Endothelial cell of umbilical vein (primary cell): ENCODE results near the gene RBFOX1. TPM values are rescaled to one million over a fixed set of nuclear protein-coding genes. Genes with fewer than 3 reads are reported as not detected.

Source experiments
- BruUV-seq: library from RNA; stranded (reverse); fragments of 400-500 nt; replicated peaks from 2 replicates; lab custom pipeline; 2021; lab: Mats Ljungman, UMichigan
- CTCF ChIA-PET: fragments of 300-600, 350-600 bp; sonication (Branson Sonifier 250); formaldehyde crosslinking; loops from one replicate; lab custom pipeline; 2021; ENCODE audit warnings: antibody characterized with exemption, inconsistent platforms; lab: Charles Lee
- POLR2A ChIA-PET: fragments of 300-600, 350-600 bp; sonication (Branson Sonifier 250); formaldehyde crosslinking; loops from one replicate; lab custom pipeline; 2021; ENCODE audit warnings: antibody characterized with exemption, inconsistent platforms; lab: Charles Lee
- DNase-seq: peaks from one replicate; pipeline ENCODE4 v3.0.0-alpha.2; 2011; ENCODE audit warnings: low read depth, low spot score
- FAIRE-seq: peaks from 2 replicates; lab custom pipeline; 2011; peaks lifted over from hg19 to GRCh38; lab: Jason Lieb, UNC
- H2AFZ ChIP-seq: 2 replicates; pipeline ENCODE4 v1.6.0; 2012; ENCODE audit warnings: low read depth, low read length, control low read depth, inconsistent platforms
- H3K27ac ChIP-seq: 2 replicates; pipeline ENCODE4 v1.5.1; 2011; ENCODE audit warnings: low read depth, mild to moderate bottlenecking, control low read depth, low read length, moderate library complexity; ENCODE audit not compliant: insufficient read depth
- H3K27me3 ChIP-seq, 2 experiments: 2 replicates each; pipeline versions ENCODE4 v1.6.0 to v1.6.1; 2011; ENCODE audit warnings: low read length in 2 of 2, mixed read lengths in 1 of 2; ENCODE audit not compliant: control insufficient read depth in 2 of 2, insufficient read depth in 2 of 2
- H3K36me3 ChIP-seq, 2 experiments: 2 replicates in 1 of 2; 3 replicates in 1 of 2; pipeline ENCODE4 v1.5.1; 2011; ENCODE audit warnings: low read length in 2 of 2, mild to moderate bottlenecking in 1 of 2, moderate library complexity in 1 of 2; ENCODE audit not compliant: control insufficient read depth in 2 of 2, insufficient read depth in 2 of 2; ENCODE audit errors: extremely low read depth in 1 of 2
- H3K4me1 ChIP-seq: 3 replicates; pipeline ENCODE4 v1.5.1; 2011; ENCODE audit warnings: mild to moderate bottlenecking, low read length; ENCODE audit not compliant: control insufficient read depth, insufficient read depth; ENCODE audit errors: extremely low read depth
- H3K4me2 ChIP-seq: 2 replicates; pipeline ENCODE4 v1.6.1; 2011; ENCODE audit warnings: low read length, control low read depth, mixed read lengths; ENCODE audit not compliant: insufficient read depth
- H3K4me3 ChIP-seq, 3 experiments: fragments of 200-600 bp in 1 of 3; sonication (generic), shearing (Covaris generic) in 1 of 3; replicated peaks in 1 of 3; 2 replicates each; pipeline ENCODE4 v1.5.1; 2011 to 2016; ENCODE audit warnings: control low read depth in 3 of 3, low read length in 3 of 3, mild to moderate bottlenecking in 2 of 3, inconsistent platforms in 1 of 3, low read depth in 1 of 3, moderate library complexity in 1 of 3; ENCODE audit not compliant: insufficient read depth in 1 of 3
- H3K79me2 ChIP-seq: 2 replicates; pipeline ENCODE4 v1.6.0; 2012; ENCODE audit warnings: low read length, inconsistent platforms; ENCODE audit not compliant: control insufficient read depth, insufficient read depth
- H3K9ac ChIP-seq: replicated peaks from 2 replicates; pipeline ENCODE3; 2011; ENCODE audit warnings: low read length, control low read depth; ENCODE audit not compliant: insufficient read depth; ENCODE audit errors: extremely low read depth
- H3K9me1 ChIP-seq: replicated peaks from 3 replicates; pipeline ENCODE4 v1.6.0; 2011; ENCODE audit warnings: mild to moderate bottlenecking, low read length; ENCODE audit not compliant: control insufficient read depth, insufficient read depth; ENCODE audit errors: extremely low read depth
- H3K9me3 ChIP-seq: replicated peaks from 2 replicates; pipeline ENCODE4 v1.5.1; 2012; ENCODE audit warnings: low read length, inconsistent platforms; ENCODE audit not compliant: control insufficient read depth, insufficient read depth
- H4K20me1 ChIP-seq: replicated peaks from 2 replicates; pipeline ENCODE3; 2011; ENCODE audit warnings: mild to moderate bottlenecking, low read length; ENCODE audit not compliant: control insufficient read depth, insufficient read depth; ENCODE audit errors: extremely low read depth
- EZH2 ChIP-seq: IDR thresholded peaks from 2 replicates; pipeline ENCODE4 v1.6.1; 2012; ENCODE audit warnings: borderline replicate concordance, low read depth, mild to moderate bottlenecking, moderate library complexity, low read length, inconsistent platforms; ENCODE audit not compliant: severe bottlenecking
- FOS ChIP-seq: IDR thresholded peaks from 2 replicates; pipeline ENCODE4 v1.6.1; 2011; ENCODE audit warnings: mild to moderate bottlenecking, low read length, moderate library complexity, borderline replicate concordance; ENCODE audit not compliant: insufficient read depth
- GATA2 ChIP-seq: IDR thresholded peaks from 2 replicates; pipeline ENCODE4 v1.7.0; 2011; ENCODE audit warnings: low read depth, mild to moderate bottlenecking, moderate library complexity, mixed read lengths, low read length; ENCODE audit not compliant: insufficient read length, insufficient read depth
- JUN ChIP-seq: IDR thresholded peaks from 2 replicates; pipeline ENCODE4 v1.6.1; 2011; ENCODE audit warnings: borderline replicate concordance, low read depth; ENCODE audit not compliant: insufficient read length, insufficient read depth
- MYC ChIP-seq: IDR thresholded peaks from one replicate; pipeline ENCODE4 v1.6.1; 2011; ENCODE audit warnings: mild to moderate bottlenecking, low read depth, low read length
- POLR2A ChIP-seq: IDR thresholded peaks from 2 replicates; pipeline ENCODE4 v1.6.1; 2012; ENCODE audit warnings: low read depth, mild to moderate bottlenecking, control low read depth, low read length
- dilution Hi-C: fragments of 300-500 bp; cut with MboI; formaldehyde crosslinking; loops from one replicate; pipeline ENCODE4 v1.15.0; 2019; ENCODE audit warnings: low sequenced_read_pairs; ENCODE audit not compliant: extremely low pct_ligation_motif_present
- intact Hi-C: fragments of 100-400 bp; cut with micrococcal nuclease; formaldehyde crosslinking; loops from one replicate; pipeline ENCODE4 v1.10.0; 2022
- polyA plus RNA-seq, 4 experiments: library from polyadenylated mRNA; depleted of rRNA in 3 of 4; stranded (reverse) in 3 of 4; unstranded in 1 of 4; fragments of >200 nt; gene quantifications; 2 replicates each; pipeline versions ENCODE4 v1.2.1 to v1.2.3, GENCODE V29; 2011 to 2012; ENCODE audit warnings: missing spikeins in 1 of 4
- total RNA-seq: library from RNA; stranded (reverse); gene quantifications from 2 replicates; pipeline ENCODE4 v1.2.3, GENCODE V29; 2021
- TF ChIP-seq, protein P1 (sequence below): IDR thresholded peaks from 2 replicates; pipeline ENCODE4 v1.6.1; 2011; ENCODE audit not compliant: insufficient read depth, insufficient read length
- TF ChIP-seq, protein P2 (sequence below), 2 donors: IDR thresholded peaks; 1 replicate in 1 of 2; 2 replicates in 1 of 2; pipeline ENCODE4 v1.5.1; 2011; ENCODE audit warnings: low read length in 2 of 2, mild to moderate bottlenecking in 2 of 2, moderate library complexity in 2 of 2, control low read depth in 1 of 2, inconsistent platforms in 1 of 2, low read depth in 1 of 2; ENCODE audit not compliant: insufficient read depth in 1 of 2; ENCODE audit errors: extremely low read depth in 1 of 2

Gene RBFOX1
- total and polyA plus RNA-seq, 2 donors (not counting 3 experiments of a cell fraction or from before 2014, with no cell fraction given), result not detected

DNA sequence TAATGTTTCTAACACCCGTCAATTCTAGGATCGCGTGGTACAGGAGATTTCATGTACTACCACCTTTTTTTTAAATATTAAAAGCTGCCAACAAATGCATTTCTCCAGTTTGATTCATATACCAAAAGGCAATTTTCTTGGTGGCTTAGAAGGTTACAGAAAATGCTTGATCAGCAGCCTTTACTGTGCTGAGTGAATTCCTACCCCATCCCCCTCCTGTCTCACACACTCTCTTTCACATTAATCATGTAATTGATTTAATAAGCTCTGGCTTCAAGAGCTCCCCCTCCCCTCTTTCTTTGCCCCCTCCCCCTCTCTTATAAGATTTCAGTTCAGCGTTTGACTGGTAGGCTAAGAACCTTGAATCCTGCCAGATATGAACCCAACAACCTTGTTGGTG, 110.5 kb downstream of the RBFOX1 start:
- TF ChIP-seq MYC (no peak), POLR2A (no peak), JUN (no peak), EZH2 (no peak), GATA2 (no peak), FOS (no peak)
- TF ChIP-seq, protein P1, sequence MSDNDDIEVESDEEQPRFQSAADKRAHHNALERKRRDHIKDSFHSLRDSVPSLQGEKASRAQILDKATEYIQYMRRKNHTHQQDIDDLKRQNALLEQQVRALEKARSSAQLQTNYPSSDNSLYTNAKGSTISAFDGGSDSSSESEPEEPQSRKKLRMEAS, result no peak
- TF ChIP-seq, protein P2, sequence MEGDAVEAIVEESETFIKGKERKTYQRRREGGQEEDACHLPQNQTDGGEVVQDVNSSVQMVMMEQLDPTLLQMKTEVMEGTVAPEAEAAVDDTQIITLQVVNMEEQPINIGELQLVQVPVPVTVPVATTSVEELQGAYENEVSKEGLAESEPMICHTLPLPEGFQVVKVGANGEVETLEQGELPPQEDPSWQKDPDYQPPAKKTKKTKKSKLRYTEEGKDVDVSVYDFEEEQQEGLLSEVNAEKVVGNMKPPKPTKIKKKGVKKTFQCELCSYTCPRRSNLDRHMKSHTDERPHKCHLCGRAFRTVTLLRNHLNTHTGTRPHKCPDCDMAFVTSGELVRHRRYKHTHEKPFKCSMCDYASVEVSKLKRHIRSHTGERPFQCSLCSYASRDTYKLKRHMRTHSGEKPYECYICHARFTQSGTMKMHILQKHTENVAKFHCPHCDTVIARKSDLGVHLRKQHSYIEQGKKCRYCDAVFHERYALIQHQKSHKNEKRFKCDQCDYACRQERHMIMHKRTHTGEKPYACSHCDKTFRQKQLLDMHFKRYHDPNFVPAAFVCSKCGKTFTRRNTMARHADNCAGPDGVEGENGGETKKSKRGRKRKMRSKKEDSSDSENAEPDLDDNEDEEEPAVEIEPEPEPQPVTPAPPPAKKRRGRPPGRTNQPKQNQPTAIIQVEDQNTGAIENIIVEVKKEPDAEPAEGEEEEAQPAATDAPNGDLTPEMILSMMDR (IDR thresholded peaks at IDR 0.05; ENCODE audit: extremely low read depth in 1 of 2, insufficient read depth in 1 of 2, low read depth in 1 of 2, low read length in 2 of 2), result no peak
- dilution Hi-C loops, result no loop called here
- Histone ChIP-seq H3K4me3 (no peak overlapping the region), H3K36me3 (no peaks in the 10 kb centered on the region), H3K27me3 (no peaks in the 10 kb centered on the region), H3K9me3 (peaks cover 7% of the 10 kb centered on the region), H3K4me1 (no peaks in the 10 kb centered on the region), H3K9ac (no peak overlapping the region), H2AFZ (no peak overlapping the region), H3K79me2 (no peaks in the 10 kb centered on the region), H3K9me1 (no peaks in the 10 kb centered on the region), H3K4me2 (no peak overlapping the region), H4K20me1 (no peaks in the 10 kb centered on the region), H3K27ac (no peak overlapping the region)
- POLR2A ChIA-PET, result no interaction called here
- DNase-seq, result no peak
- BruUV-seq, result no TSS peak
- no peak for FAIRE-seq
- CTCF ChIA-PET, result no interaction called here
- intact Hi-C loops, result no loop called here
